Small intestine (tissue), 16 donors: ENCODE measurements around the gene CDC5L. TPM values are rescaled to one million over a fixed set of nuclear protein-coding genes. Genes with fewer than 3 reads are reported as not detected.

Experiments used
- DNase-seq, 2 donors: peaks; one replicate each; pipeline versions ENCODE4 v3.0.0 to v3.0.0-alpha.2; 2013
- FAIRE-seq: peaks from 2 replicates; lab custom pipeline; 2012; peaks lifted over from hg19 to GRCh38; lab: Jason Lieb, UNC
- H3K27ac ChIP-seq, 3 donors: one replicate each; pipeline ENCODE4 v1.5.1; 2013; ENCODE audit warnings: low read length in 2 of 3, mild to moderate bottlenecking in 2 of 3, control low read depth in 1 of 3, inconsistent platforms in 1 of 3, low read depth in 1 of 3, moderate library complexity in 1 of 3
- H3K27me3 ChIP-seq, 3 donors: one replicate each; pipeline ENCODE4 v1.6.1; 2013; ENCODE audit warnings: low read length in 3 of 3, inconsistent platforms in 1 of 3; ENCODE audit not compliant: control insufficient read depth in 3 of 3, insufficient read depth in 3 of 3
- H3K36me3 ChIP-seq, 3 donors: one replicate each; pipeline ENCODE4 v1.6.1; 2013; ENCODE audit warnings: low read length in 3 of 3, inconsistent platforms in 1 of 3, low read depth in 1 of 3, mild to moderate bottlenecking in 1 of 3, moderate library complexity in 1 of 3; ENCODE audit not compliant: control insufficient read depth in 3 of 3, insufficient read depth in 2 of 3
- H3K4me1 ChIP-seq, 3 donors: one replicate each; pipeline ENCODE4 v1.6.1; 2013; ENCODE audit warnings: low read length in 2 of 3, inconsistent platforms in 1 of 3, low read depth in 1 of 3, mild to moderate bottlenecking in 1 of 3, moderate library complexity in 1 of 3; ENCODE audit not compliant: control insufficient read depth in 3 of 3, insufficient read depth in 2 of 3
- H3K4me3 ChIP-seq, 3 donors: one replicate each; pipeline ENCODE4 v1.5.1; 2013; ENCODE audit warnings: low read length in 3 of 3, control low read depth in 1 of 3, inconsistent platforms in 1 of 3, low read depth in 1 of 3, mild to moderate bottlenecking in 1 of 3, moderate library complexity in 1 of 3
- H3K9me3 ChIP-seq, 2 donors: one replicate each; pipeline ENCODE4 v1.6.1; 2013; ENCODE audit warnings: low read depth in 1 of 2, low read length in 1 of 2; ENCODE audit not compliant: control insufficient read depth in 2 of 2, insufficient read depth in 1 of 2
- WGBS, 3 donors: extraction: QIAGEN DNeasy Blood & Tissue Kit; methylation state at CpG; one replicate each; pipeline ENCODE4 v1.1.7; 2013; 5-methylcytosine and 5-hydroxymethylcytosine counted together
- long read RNA-seq, 10 donors: transcript quantifications; one replicate each; lab custom pipeline, GENCODE V29; 2026
- polyA plus RNA-seq, 4 donors: library from polyadenylated mRNA; stranded (reverse) in 3 of 4; unstranded in 1 of 4; fragments of 200-250 nt in 3 of 4; fragments of 120-200 nt in 1 of 4; gene quantifications; one replicate each; pipeline versions ENCODE4 v1.2.1 to v1.2.3, GENCODE V29; 2013
- donor health status: healthy with polysubstance abuse.
- donor health status: control.
- donor health status: control.
- donor health status: Bipolar disorder and iron deficiency.
- donor health status: healthy.

Gene CDC5L
- polyA plus RNA-seq = 10 to 100 TPM in 1 of 4 donors, 1 to 10 TPM in 3; 8.6 to 21.2 (median 9.7) TPM
- long read RNA-seq, donor 1, full-length matches to known transcripts = 5 of 35 reads
- long read RNA-seq, donor 1, partial matches to known transcripts = 30 of 35 reads
- long read RNA-seq, donor 1, other reads (novel, unspliced or antisense) = 0 of 35 reads
- long read RNA-seq, donor 2, full-length matches to known transcripts = 2 of 13 reads
- long read RNA-seq, donor 2, partial matches to known transcripts = 11 of 13 reads
- long read RNA-seq, donor 2, other reads (novel, unspliced or antisense) = 0 of 13 reads
- long read RNA-seq, donor 3, full-length matches to known transcripts = 1 of 48 reads
- long read RNA-seq, donor 3, partial matches to known transcripts = 47 of 48 reads
- long read RNA-seq, donor 3, other reads (novel, unspliced or antisense) = 0 of 48 reads
- long read RNA-seq, donor 4 = 0 reads
- long read RNA-seq, donor 5 = 0 reads
- long read RNA-seq, donor 6, full-length matches to known transcripts = 1 of 7 reads
- long read RNA-seq, donor 6, partial matches to known transcripts = 6 of 7 reads
- long read RNA-seq, donor 6, other reads (novel, unspliced or antisense) = 0 of 7 reads
- long read RNA-seq, donor 7, full-length matches to known transcripts = 3 of 90 reads
- long read RNA-seq, donor 7, partial matches to known transcripts = 87 of 90 reads
- long read RNA-seq, donor 7, other reads (novel, unspliced or antisense) = 0 of 90 reads
- long read RNA-seq, donor 8 = 0 reads
- long read RNA-seq, donor 9 = 0 reads
- long read RNA-seq, donor 10, full-length matches to known transcripts = 6 of 81 reads
- long read RNA-seq, donor 10, partial matches to known transcripts = 75 of 81 reads
- long read RNA-seq, donor 10, other reads (novel, unspliced or antisense) = 0 of 81 reads

GRCh38 chr6:44387346-44388134, at the start of gene CDC5L:
CDC5L (plus strand) TSS chr6:44387706; CDS start chr6:44387824, 118 bp downstream.
- Histone ChIP-seq H3K4me1 (peaks cover 0 to 14% (median 3%) of the 10 kb centered on the region in 3 donors), H3K27ac (peak within 1 kb of the TSS; percentile 93 to 99 (median 97)), H3K9me3 (no peaks in the 10 kb centered on the region), H3K36me3 (peaks cover 2 to 9% (median 3%) of the 10 kb centered on the region in 3 donors), H3K4me3 (peak within 1 kb of the TSS; percentile 70 to 96 (median 87)), H3K27me3 (no peaks in the 10 kb centered on the region)
- FAIRE-seq = no peak
- WGBS, 3 donors = 0% methylated on average over 49 to 56 of the region's 56 CpGs
- DNase-seq = peak; percentile 97 to 99

GRCh38 chr6:44338228-44339122, 49.0 kb upstream of the CDC5L start:
- Histone ChIP-seq H3K27me3 (peaks cover 4 to 23% (median 6%) of the 10 kb centered on the region in 3 donors), H3K4me1 (peaks cover 0 to 5% (median 0%) of the 10 kb centered on the region in 3 donors), H3K9me3 (no peaks in the 10 kb centered on the region), H3K4me3 (no peak overlapping the region), H3K27ac (no peak overlapping the region), H3K36me3 (no peaks in the 10 kb centered on the region)
- 1 to 2% (median 2%) methylated on average over 11 of the region's 11 CpGs for WGBS, 3 donors
- peak; percentile 77 to 78 for DNase-seq
- FAIRE-seq = no peak

GRCh38 chr6:44339301-44339700, 48.2 kb upstream of the CDC5L start:
- Histone ChIP-seq H3K27ac (no peak overlapping the region), H3K4me1 (peaks cover 0 to 5% (median 0%) of the 10 kb centered on the region in 3 donors), H3K9me3 (no peaks in the 10 kb centered on the region), H3K4me3 (no peak overlapping the region), H3K27me3 (peaks cover 4 to 28% (median 6%) of the 10 kb centered on the region in 3 donors), H3K36me3 (no peaks in the 10 kb centered on the region)
- 78 to 84% (median 83%) methylated on average over 5 of the region's 5 CpGs for WGBS, 3 donors
- no peak for FAIRE-seq
- DNase-seq = no peak

GRCh38 chr6:44339763-44340625, 47.5 kb upstream of the CDC5L start:
- H3K4me1 ChIP-seq = peaks cover 0 to 5% (median 0%) of the 10 kb centered on the region in 3 donors
- peaks cover 4 to 31% (median 9%) of the 10 kb centered on the region in 3 donors for H3K27me3 ChIP-seq
- DNase-seq = no peak
- no peak for FAIRE-seq
- H3K9me3 ChIP-seq = no peaks in the 10 kb centered on the region
- no peak overlapping the region for H3K27ac ChIP-seq
- no peak overlapping the region for H3K4me3 ChIP-seq
- 53 to 73% (median 58%) methylated on average over 7 of the region's 7 CpGs for WGBS, 3 donors
- H3K36me3 ChIP-seq = no peaks in the 10 kb centered on the region

- Histone ChIP-seq H3K27me3 (peaks cover 4 to 32% (median 11%) of the 10 kb centered on the region in 3 donors), H3K4me1 (peaks cover 0 to 5% (median 0%) of the 10 kb centered on the region in 3 donors), H3K9me3 (no peaks in the 10 kb centered on the region), H3K27ac (no peak overlapping the region), H3K36me3 (no peaks in the 10 kb centered on the region), H3K4me3 (no peak overlapping the region)
- FAIRE-seq = no peak
- no peak for DNase-seq
- 43 to 62% (median 49%) methylated on average over 8 of the region's 8 CpGs for WGBS, 3 donors
Observed at GRCh38 chr6:44341095-44341890, 46.2 kb upstream of the CDC5L start.

- FAIRE-seq = no peak
- DNase-seq = no peak
- no peak overlapping the region for H3K27ac ChIP-seq
- no peaks in the 10 kb centered on the region for H3K9me3 ChIP-seq
- peaks cover 0 to 5% (median 0%) of the 10 kb centered on the region in 3 donors for H3K4me1 ChIP-seq
- H3K36me3 ChIP-seq = no peaks in the 10 kb centered on the region
- H3K4me3 ChIP-seq = no peak overlapping the region
- WGBS, 3 donors = 29 to 35% (median 32%) methylated on average over 6 of the region's 6 CpGs
- peaks cover 4 to 32% (median 11%) of the 10 kb centered on the region in 3 donors for H3K27me3 ChIP-seq
Observed at GRCh38 chr6:44342052-44342451, 45.5 kb upstream of the CDC5L start.
